Stimulated activated naive B cell treated with anti-CD40 and anti-IgM and Interleukin-4, amounts not matched to agents 10 μg/mL and 1 μg/mL and 100 μg/mL, for 72 hours (primary cell): ENCODE data around the gene PLAU.

Experiments used
- ATAC-seq, 2 donors: fragments of 150-1000 bp; cut with Tn5 transposase; replicated peaks; 2 replicates each; pipeline ENCODE4 v1.10.0; 2021; ENCODE audit warnings: moderate library complexity in 1 of 2
- DNase-seq: peaks from one replicate; pipeline ENCODE4 v3.0.0; 2021
- H3K27ac Mint-ChIP-seq: one replicate; pipeline ENCODE4 v1.8.0; 2022; ENCODE audit warnings: mild to moderate bottlenecking, mixed read lengths
- H3K27me3 Mint-ChIP-seq, 2 donors: one replicate each; pipeline ENCODE4 v1.8.0; 2022; ENCODE audit warnings: mixed read lengths in 2 of 2
- H3K36me3 Mint-ChIP-seq, 2 donors: one replicate each; pipeline ENCODE4 v1.8.0; 2022; ENCODE audit warnings: mixed read lengths in 2 of 2, mild to moderate bottlenecking in 1 of 2
- H3K4me1 Mint-ChIP-seq, 2 donors: one replicate each; pipeline ENCODE4 v1.8.0; 2022; ENCODE audit warnings: mixed read lengths in 2 of 2, mild to moderate bottlenecking in 1 of 2
- H3K4me3 Mint-ChIP-seq, 2 donors: one replicate each; pipeline ENCODE4 v1.8.0; 2022; ENCODE audit warnings: mild to moderate bottlenecking in 2 of 2, mixed read lengths in 2 of 2, moderate library complexity in 1 of 2
- H3K9me3 Mint-ChIP-seq, 2 donors: one replicate each; pipeline ENCODE4 v1.8.0; 2022; ENCODE audit warnings: mixed read lengths in 2 of 2, mild to moderate bottlenecking in 1 of 2

PLAU gene

GRCh38 chr10:73899423-73899822, 11.5 kb upstream of the PLAU start:
- no peaks in the 10 kb centered on the region for H3K36me3 Mint-ChIP-seq
- ATAC-seq, result no peak
- H3K4me1 Mint-ChIP-seq, result peaks cover 2 to 10% of the 10 kb centered on the region in 2 donors
- H3K27me3 Mint-ChIP-seq, result peaks cover 0 to 5% of the 10 kb centered on the region in 2 donors
- no peaks in the 10 kb centered on the region for H3K9me3 Mint-ChIP-seq
- H3K4me3 Mint-ChIP-seq, result no peak overlapping the region
- no peak for DNase-seq
- peak overlapping the region; percentile 20 for H3K27ac Mint-ChIP-seq

- Mint-ChIP-seq H3K9me3 (no peaks in the 10 kb centered on the region), H3K27me3 (peaks cover 0 to 5% of the 10 kb centered on the region in 2 donors), H3K4me1 (peaks cover 2 to 4% of the 10 kb centered on the region in 2 donors), H3K36me3 (no peaks in the 10 kb centered on the region), H3K4me3 (no peak overlapping the region), H3K27ac (no peak overlapping the region)
- no peak for DNase-seq
- no peak for ATAC-seq
Observed at GRCh38 chr10:73900064-73900463, 10.9 kb upstream of the PLAU start.

- no peak for ATAC-seq
- H3K4me3 Mint-ChIP-seq, result no peak overlapping the region
- no peak for DNase-seq
- no peak overlapping the region for H3K27ac Mint-ChIP-seq
- H3K4me1 Mint-ChIP-seq, result peaks cover 5 to 6% of the 10 kb centered on the region in 2 donors
- no peaks in the 10 kb centered on the region for H3K9me3 Mint-ChIP-seq
- H3K36me3 Mint-ChIP-seq, result no peaks in the 10 kb centered on the region
- H3K27me3 Mint-ChIP-seq, result peaks cover 6 to 10% of the 10 kb centered on the region in 2 donors
Observed at GRCh38 chr10:73901261-73901660, 9.7 kb upstream of the PLAU start.

DNA sequence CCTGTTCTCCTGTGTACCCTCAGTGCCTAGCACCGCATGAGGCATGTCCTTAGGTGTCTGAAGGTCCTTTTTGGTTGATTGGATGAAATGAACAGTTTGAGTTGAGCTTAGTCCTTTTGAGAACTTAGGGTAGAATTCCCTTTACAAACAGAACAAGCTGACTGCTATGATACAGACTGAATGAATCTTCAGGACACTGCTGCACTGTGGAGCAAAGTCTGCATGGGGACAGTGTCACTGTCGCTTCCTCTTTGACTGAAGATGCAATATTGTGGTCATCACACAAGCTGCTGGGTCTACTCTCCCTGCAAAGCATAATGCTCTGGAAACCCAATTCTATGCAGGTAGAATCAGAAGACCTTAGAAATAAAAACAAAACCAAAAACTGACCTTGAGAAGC, 8.6 kb upstream of the PLAU start:
- Mint-ChIP-seq H3K27me3 (peaks cover 6 to 10% of the 10 kb centered on the region in 2 donors), H3K9me3 (no peaks in the 10 kb centered on the region), H3K27ac (no peak overlapping the region), H3K4me1 (peaks cover 8 to 17% of the 10 kb centered on the region in 2 donors), H3K4me3 (no peak overlapping the region), H3K36me3 (no peaks in the 10 kb centered on the region)
- DNase-seq, result no peak
- ATAC-seq, result no peak

DNA sequence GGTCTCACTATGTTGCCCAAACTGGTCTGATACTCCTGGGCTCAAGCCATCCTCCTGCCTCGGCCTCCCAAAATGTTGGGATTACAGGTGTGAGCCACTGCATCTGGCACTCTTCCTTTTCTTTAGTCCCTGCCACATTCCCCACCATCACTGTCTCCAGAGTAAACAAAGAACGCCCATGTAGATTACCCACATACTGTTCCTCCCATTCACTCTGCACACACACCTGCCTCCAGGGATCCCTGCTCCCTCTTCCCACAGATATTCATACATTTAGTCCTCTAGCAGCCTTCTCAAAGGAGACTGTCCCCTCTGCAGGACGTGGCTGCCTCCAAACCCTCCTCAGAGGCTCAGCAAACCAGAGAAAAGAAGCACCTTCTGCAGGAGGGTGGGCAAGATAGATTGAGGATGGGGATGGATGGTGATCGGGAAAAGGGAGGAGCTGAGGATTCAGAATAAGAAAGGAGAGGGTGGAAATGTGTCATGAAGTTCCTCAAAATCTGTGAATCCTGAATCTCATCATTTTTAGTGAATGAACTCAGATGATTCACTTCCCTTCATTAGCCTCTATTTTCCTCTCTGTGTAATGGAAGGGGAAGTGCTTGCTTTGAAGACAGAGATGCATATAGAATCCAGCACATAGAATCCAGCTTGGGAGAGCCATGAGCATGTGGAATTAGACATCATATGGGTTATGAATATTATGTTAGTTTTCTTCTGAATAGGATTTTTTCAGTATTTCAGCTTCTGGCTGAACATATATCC, 5.5 kb upstream of the PLAU start:
- H3K9me3 Mint-ChIP-seq, result no peaks in the 10 kb centered on the region
- H3K4me1 Mint-ChIP-seq, result peaks cover 28 to 47% of the 10 kb centered on the region in 2 donors
- DNase-seq (no peak), ATAC-seq (no peak)
- H3K4me3 Mint-ChIP-seq, result no peak overlapping the region
- no peak overlapping the region for H3K27ac Mint-ChIP-seq
- H3K27me3 Mint-ChIP-seq, result peaks cover 6 to 7% of the 10 kb centered on the region in 2 donors
- no peaks in the 10 kb centered on the region for H3K36me3 Mint-ChIP-seq

GRCh38 chr10:73906524-73907447, 4.1 kb upstream of the PLAU start:
- H3K4me3 Mint-ChIP-seq, result peak overlapping the region in 1 of 2 donors; percentile 20

DNA sequence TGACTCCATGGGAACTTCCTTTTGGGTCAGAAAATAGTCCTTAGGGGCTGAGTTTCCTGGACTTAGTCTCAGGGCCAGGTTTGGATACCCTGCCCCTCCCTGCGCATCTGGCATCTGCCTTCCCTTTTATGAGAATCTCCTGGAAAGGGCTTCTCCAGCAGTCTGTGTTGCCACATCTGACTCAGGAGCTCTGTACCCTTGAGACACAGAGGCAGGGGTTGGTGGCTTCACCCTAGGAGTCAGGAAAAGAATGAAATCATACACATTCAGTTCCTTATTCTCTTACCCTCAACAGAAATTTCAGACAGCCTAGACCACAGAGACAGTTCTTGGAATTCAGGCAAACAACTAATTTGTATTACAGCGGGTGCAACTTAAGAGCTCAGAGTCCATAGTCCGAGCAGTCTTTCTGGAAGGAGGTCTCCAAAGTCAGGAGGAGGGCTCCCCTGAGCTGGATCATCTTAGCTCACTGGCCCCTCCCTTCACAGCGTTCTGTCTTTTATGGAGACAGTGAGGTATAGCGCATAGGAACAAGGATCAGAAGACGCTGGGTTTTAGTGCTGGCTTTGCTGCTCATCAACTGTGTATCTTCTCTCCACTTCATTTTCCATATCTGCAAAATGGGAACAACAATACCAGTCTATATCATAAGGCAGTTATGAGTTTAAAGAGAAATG, 3.0 kb upstream of the PLAU start:
- H3K27me3 Mint-ChIP-seq, result peaks cover 10 to 14% of the 10 kb centered on the region in 2 donors
- peak overlapping the region; percentile 79 for H3K27ac Mint-ChIP-seq
- no peaks in the 10 kb centered on the region for H3K36me3 Mint-ChIP-seq
- peaks cover 40 to 62% of the 10 kb centered on the region in 2 donors for H3K4me1 Mint-ChIP-seq
- no peaks in the 10 kb centered on the region for H3K9me3 Mint-ChIP-seq
- peak overlapping the region; percentile 55 to 69 for H3K4me3 Mint-ChIP-seq
- peak; percentile 50 to 60 for ATAC-seq
- peak; percentile 31 for DNase-seq

More at GRCh38 chr10:73906524-73907447, 4.1 kb upstream of the PLAU start:
- Mint-ChIP-seq H3K9me3 (no peaks in the 10 kb centered on the region), H3K4me1 (peaks cover 37 to 58% of the 10 kb centered on the region in 2 donors), H3K36me3 (no peaks in the 10 kb centered on the region), H3K27me3 (peaks cover 10 to 12% of the 10 kb centered on the region in 2 donors), H3K27ac (no peak overlapping the region)
- DNase-seq (peak; percentile 41), ATAC-seq (peak; percentile 40 to 44)

DNA sequence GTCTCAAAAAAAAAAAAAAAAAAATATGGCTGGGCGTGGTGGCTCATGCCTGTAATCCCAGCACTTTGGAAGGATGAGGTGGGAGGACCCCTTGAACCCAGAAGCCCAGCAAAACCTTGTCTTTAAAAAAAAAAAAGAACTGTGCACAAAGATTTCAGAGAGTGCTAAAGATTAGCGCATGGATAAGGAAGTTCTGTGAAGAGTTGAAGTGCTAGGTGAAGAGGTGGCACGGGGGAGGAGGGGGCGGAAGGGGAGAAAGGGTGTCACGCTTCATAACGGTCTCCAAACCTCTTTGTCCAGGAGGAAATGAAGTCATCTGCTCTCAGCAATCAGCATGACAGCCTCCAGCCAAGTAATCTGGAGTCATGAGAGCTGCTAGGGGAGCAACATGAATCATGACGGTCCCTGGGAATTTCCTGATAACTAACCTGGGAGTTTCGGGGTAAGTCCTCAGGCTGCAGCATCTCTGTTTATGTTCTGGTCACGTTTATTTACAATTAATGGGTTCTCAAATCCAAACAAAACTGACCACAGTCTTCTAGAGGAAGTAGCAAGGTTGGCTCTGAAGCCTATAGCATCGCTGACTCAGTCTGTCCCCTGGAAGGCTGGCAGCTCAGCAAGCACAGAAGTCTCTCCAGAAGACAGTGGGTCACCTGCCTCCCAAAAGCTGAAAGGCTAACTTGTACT, 1.9 kb upstream of the PLAU start:
- Mint-ChIP-seq H3K4me1 (peaks cover 43 to 62% of the 10 kb centered on the region in 2 donors), H3K27me3 (peaks cover 10 to 14% of the 10 kb centered on the region in 2 donors)

DNA sequence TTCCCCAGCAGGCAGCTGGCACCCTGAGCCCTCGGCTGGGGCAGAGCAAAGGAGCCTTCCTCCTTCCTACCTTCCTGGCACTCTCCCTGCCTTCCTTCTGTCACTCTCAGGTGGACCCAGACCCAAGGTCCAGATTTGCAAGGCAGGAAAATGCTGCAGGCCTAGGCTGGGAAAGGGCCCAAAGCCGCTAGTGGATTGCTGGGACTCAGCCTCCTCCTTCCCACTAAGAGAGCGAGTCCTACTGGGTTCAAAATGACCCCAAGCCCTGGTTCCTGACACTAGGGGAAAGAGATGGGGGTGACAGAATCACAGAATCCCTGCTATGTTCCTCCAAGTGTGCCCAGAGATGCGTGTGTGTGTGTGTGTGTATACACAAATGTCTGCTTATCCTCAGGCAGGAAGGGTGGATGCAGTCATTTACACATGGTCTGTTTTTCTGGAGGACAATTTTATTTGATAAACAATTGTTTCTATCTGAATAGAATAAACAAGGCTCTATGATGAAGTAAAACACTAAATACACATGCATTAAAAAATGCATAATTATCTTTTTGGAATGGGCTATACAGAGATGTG, 1.3 kb upstream of the PLAU start:
- DNase-seq (no peak), ATAC-seq (no peak)
- Mint-ChIP-seq H3K9me3 (no peaks in the 10 kb centered on the region), H3K4me1 (peaks cover 43 to 62% of the 10 kb centered on the region in 2 donors), H3K36me3 (no peaks in the 10 kb centered on the region), H3K27me3 (peaks cover 10 to 14% of the 10 kb centered on the region in 2 donors), H3K4me3 (peak overlapping the region in 1 of 2 donors; percentile 12), H3K27ac (peak overlapping the region; percentile 31)

More for the DNA sequence above, 1.9 kb upstream of the PLAU start:
- peak; percentile 55 to 61 for ATAC-seq
- H3K36me3 Mint-ChIP-seq, result no peaks in the 10 kb centered on the region
- DNase-seq, result peak; percentile 65
- H3K4me3 Mint-ChIP-seq, result peak overlapping the region; percentile 39 to 69
- no peaks in the 10 kb centered on the region for H3K9me3 Mint-ChIP-seq
- H3K27ac Mint-ChIP-seq, result peak overlapping the region; percentile 31

DNA sequence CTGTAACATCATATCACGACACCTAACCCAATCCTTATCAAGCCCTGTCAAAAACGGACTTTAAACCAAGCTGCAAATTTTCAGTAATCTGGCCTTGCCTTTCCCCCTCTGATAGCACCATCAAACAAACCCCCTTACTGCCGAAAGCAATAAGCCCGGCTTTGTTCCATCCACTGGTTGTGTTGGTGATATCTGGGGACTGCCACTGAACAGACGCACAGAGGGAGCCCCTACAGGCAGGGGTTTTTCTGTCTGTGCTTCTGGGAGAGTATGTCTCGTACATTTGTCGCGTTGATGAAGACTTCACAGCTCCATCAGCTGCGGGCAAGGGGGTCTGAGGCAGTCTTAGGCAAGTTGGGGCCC, 550 bp upstream of the PLAU start:
- ATAC-seq, result peak; percentile 22 to 26
- peak; percentile 14 for DNase-seq
- peaks cover 0 to under 1% of the 10 kb centered on the region in 2 donors for H3K36me3 Mint-ChIP-seq
- H3K27ac Mint-ChIP-seq, result peak overlapping the region; percentile 82
- H3K4me1 Mint-ChIP-seq, result peaks cover 42 to 59% of the 10 kb centered on the region in 2 donors
- peak overlapping the region; percentile 85 to 87 for H3K4me3 Mint-ChIP-seq
- no peaks in the 10 kb centered on the region for H3K9me3 Mint-ChIP-seq
- H3K27me3 Mint-ChIP-seq, result peaks cover 7 to 11% of the 10 kb centered on the region in 2 donors

DNA sequence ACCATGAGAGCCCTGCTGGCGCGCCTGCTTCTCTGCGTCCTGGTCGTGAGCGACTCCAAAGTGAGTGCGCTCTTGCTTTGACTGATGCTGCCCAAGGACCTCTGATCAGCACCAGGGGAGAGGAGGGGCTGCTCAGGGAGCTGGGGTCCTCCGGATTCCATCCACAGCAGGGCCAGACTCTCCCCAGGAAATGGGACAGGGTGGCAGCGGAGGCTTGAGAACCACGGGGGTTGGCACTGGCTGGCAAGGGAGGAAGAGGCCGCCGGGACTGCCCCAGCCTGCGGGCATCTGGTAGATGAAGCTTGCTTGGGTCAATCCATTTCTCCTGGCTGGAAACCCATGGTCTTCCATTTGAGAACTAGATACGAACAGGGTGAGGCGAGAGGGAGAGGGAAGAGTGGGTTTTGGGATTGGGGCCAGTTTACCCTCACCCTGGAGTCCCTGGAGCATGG, 647 bp downstream of the PLAU start:
- no peaks in the 10 kb centered on the region for H3K9me3 Mint-ChIP-seq
- DNase-seq (no peak), ATAC-seq (peak in 1 of 2 donors; percentile 21)
- peak overlapping the region; percentile 88 for H3K27ac Mint-ChIP-seq
- peak overlapping the region; percentile 85 to 97 for H3K4me3 Mint-ChIP-seq
- peaks cover 42 to 57% of the 10 kb centered on the region in 2 donors for H3K4me1 Mint-ChIP-seq
- peaks cover 3 to 4% of the 10 kb centered on the region in 2 donors for H3K36me3 Mint-ChIP-seq
- peaks cover 5 to 8% of the 10 kb centered on the region in 2 donors for H3K27me3 Mint-ChIP-seq

- Mint-ChIP-seq H3K9me3 (no peaks in the 10 kb centered on the region), H3K27ac (no peak overlapping the region), H3K36me3 (peaks cover 3 to 8% of the 10 kb centered on the region in 2 donors), H3K4me1 (peaks cover 34 to 39% of the 10 kb centered on the region in 2 donors), H3K27me3 (peaks cover 5 to 8% of the 10 kb centered on the region in 2 donors), H3K4me3 (no peak overlapping the region)
- DNase-seq (no peak), ATAC-seq (no peak)
Observed at GRCh38 chr10:73914036-73914435, 3.1 kb downstream of the PLAU start.

GRCh38 chr10:73915206-73915851, 4.4 kb downstream of the PLAU start:
- DNase-seq (no peak), ATAC-seq (no peak)
- peaks cover 29 to 32% of the 10 kb centered on the region in 2 donors for H3K4me1 Mint-ChIP-seq
- no peaks in the 10 kb centered on the region for H3K9me3 Mint-ChIP-seq
- H3K36me3 Mint-ChIP-seq, result peaks cover 3 to 8% of the 10 kb centered on the region in 2 donors
- no peak overlapping the region for H3K4me3 Mint-ChIP-seq
- H3K27ac Mint-ChIP-seq, result peak overlapping the region; percentile 20
- H3K27me3 Mint-ChIP-seq, result peaks cover 5 to 8% of the 10 kb centered on the region in 2 donors
